ENCODE results near the gene MALT1.
"Not testable (repeated sequence)": the region's sequence is repeated elsewhere in the genome, so short reads cannot be mapped to it uniquely, and the experiment has no call there.

Gene MALT1

GRCh38 chr18:58639237-58639636, 32.0 kb upstream of the MALT1 start:
- H3K4me3 ChIP-seq (ENCODE audit: low read depth, low read length), result no peak overlapping the region
- no peak for DNase-seq (ENCODE audit: low read depth)
- TF ChIP-seq, protein P1, sequence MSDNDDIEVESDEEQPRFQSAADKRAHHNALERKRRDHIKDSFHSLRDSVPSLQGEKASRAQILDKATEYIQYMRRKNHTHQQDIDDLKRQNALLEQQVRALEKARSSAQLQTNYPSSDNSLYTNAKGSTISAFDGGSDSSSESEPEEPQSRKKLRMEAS (IDR thresholded peaks at IDR 0.05; ENCODE audit: low read depth, low read length), result no peak
- TF ChIP-seq, protein P2, sequence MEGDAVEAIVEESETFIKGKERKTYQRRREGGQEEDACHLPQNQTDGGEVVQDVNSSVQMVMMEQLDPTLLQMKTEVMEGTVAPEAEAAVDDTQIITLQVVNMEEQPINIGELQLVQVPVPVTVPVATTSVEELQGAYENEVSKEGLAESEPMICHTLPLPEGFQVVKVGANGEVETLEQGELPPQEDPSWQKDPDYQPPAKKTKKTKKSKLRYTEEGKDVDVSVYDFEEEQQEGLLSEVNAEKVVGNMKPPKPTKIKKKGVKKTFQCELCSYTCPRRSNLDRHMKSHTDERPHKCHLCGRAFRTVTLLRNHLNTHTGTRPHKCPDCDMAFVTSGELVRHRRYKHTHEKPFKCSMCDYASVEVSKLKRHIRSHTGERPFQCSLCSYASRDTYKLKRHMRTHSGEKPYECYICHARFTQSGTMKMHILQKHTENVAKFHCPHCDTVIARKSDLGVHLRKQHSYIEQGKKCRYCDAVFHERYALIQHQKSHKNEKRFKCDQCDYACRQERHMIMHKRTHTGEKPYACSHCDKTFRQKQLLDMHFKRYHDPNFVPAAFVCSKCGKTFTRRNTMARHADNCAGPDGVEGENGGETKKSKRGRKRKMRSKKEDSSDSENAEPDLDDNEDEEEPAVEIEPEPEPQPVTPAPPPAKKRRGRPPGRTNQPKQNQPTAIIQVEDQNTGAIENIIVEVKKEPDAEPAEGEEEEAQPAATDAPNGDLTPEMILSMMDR (IDR thresholded peaks at IDR 0.05; ENCODE audit: low read depth, low read length), result no peak
- TF ChIP-seq POLR2A (IDR thresholded peaks at IDR 0.05; ENCODE audit: extremely low read depth, insufficient read length), result no peak
- no peak for TF ChIP-seq MYC (IDR thresholded peaks at IDR 0.05; ENCODE audit: low read depth, low read length)

GRCh38 chr18:58639751-58640427, 31.4 kb upstream of the MALT1 start:
- TF ChIP-seq, protein P2 (IDR thresholded peaks at IDR 0.05; ENCODE audit: low read depth, low read length), result no peak
- TF ChIP-seq POLR2A (IDR thresholded peaks at IDR 0.05; ENCODE audit: extremely low read depth, insufficient read length), result no peak
- TF ChIP-seq MYC (IDR thresholded peaks at IDR 0.05; ENCODE audit: low read depth, low read length), result no peak
- TF ChIP-seq, protein P1 (IDR thresholded peaks at IDR 0.05; ENCODE audit: low read depth, low read length), result no peak
- DNase-seq (ENCODE audit: low read depth), result peak; percentile 49
- H3K4me3 ChIP-seq (ENCODE audit: low read depth, low read length), result no peak overlapping the region

- TF ChIP-seq POLR2A (IDR thresholded peaks at IDR 0.05; ENCODE audit: extremely low read depth, insufficient read length) (no peak), MYC (IDR thresholded peaks at IDR 0.05; ENCODE audit: low read depth, low read length) (no peak)
- TF ChIP-seq, protein P1 (IDR thresholded peaks at IDR 0.05; ENCODE audit: low read depth, low read length), result no peak
- TF ChIP-seq, protein P2 (IDR thresholded peaks at IDR 0.05; ENCODE audit: low read depth, low read length), result no peak
- no peak for DNase-seq (ENCODE audit: low read depth)
- no peak overlapping the region for H3K4me3 ChIP-seq (ENCODE audit: low read depth, low read length)
These were observed 30.8 kb upstream of the MALT1 start for GRCh38 chr18:58640428-58640805.

DNA sequence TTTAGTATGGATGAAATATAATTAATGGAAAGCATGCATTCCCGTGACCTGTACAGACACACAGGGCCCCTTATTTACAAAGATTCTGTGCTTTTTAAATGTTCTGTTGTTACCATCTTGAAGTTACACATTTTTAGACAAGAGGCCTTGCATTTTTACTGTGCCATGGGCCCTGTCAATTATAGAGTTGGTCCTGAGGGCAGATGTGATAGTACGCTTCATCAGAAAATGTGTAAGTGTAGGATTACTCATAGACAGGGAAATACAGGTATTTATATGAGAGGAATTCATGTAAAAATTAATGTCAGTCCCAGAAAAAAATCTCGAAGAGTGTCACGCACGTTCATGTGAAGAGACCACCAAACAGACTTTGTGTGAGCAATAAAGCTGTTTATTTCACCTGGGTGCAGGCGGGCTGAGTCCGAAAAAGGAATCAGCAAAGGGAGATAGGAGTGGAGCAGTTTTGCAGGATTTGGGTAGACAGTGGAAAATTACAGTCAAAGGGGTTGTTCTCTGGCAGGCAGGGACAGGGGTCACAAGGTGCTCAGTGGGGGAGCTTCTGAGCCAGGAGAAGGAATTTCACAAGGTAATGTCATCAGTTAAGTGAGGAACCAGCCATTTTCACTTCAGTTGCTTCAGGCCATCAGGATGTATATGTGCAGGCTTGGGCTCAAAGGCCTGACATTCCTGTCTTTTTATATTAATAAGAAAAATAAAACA, 30.2 kb upstream of the MALT1 start:
- TF ChIP-seq, protein P2 (IDR thresholded peaks at IDR 0.05; ENCODE audit: low read depth, low read length), result no peak
- TF ChIP-seq, protein P1 (IDR thresholded peaks at IDR 0.05; ENCODE audit: low read depth, low read length), result no peak
- TF ChIP-seq MYC (IDR thresholded peaks at IDR 0.05; ENCODE audit: low read depth, low read length) (no peak), POLR2A (IDR thresholded peaks at IDR 0.05; ENCODE audit: extremely low read depth, insufficient read length) (no peak)
- no peak overlapping the region for H3K4me3 ChIP-seq (ENCODE audit: low read depth, low read length)
- no peak for DNase-seq (ENCODE audit: low read depth)

DNA sequence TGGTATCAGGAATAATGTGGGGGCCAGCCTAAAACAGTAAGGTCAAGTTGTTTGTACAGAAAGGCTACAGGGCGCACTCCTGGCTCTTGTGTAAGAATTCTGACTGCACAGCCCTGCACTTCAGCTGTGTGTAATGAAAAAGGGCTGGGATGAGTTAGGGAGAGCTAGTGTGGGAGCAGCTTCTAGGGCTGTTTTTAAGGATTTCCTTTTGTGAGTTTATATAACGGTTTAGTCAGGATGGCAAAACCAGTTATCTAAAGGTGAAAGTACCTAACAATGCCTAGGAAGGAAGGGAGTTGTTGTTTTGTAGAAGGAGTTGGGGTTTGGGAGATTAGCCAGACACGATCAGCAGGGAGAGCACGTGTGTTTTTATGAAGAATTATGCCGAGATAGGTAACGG, 27.7 kb upstream of the MALT1 start:
- not testable (repeated sequence) for DNase-seq (ENCODE audit: low read depth); H3K4me3 ChIP-seq (ENCODE audit: low read depth, low read length)

GRCh38 chr18:58645398-58645797, 25.9 kb upstream of the MALT1 start:
- TF ChIP-seq, protein P2 (IDR thresholded peaks at IDR 0.05; ENCODE audit: low read depth, low read length), result no peak
- no peak for TF ChIP-seq POLR2A (IDR thresholded peaks at IDR 0.05; ENCODE audit: extremely low read depth, insufficient read length)
- TF ChIP-seq MYC (IDR thresholded peaks at IDR 0.05; ENCODE audit: low read depth, low read length), result no peak
- TF ChIP-seq, protein P1 (IDR thresholded peaks at IDR 0.05; ENCODE audit: low read depth, low read length), result no peak
- DNase-seq (ENCODE audit: low read depth), result no peak
- H3K4me3 ChIP-seq (ENCODE audit: low read depth, low read length), result no peak overlapping the region

Data from NB4 (cell line).